RWPE2 (cell line): ENCODE data around the gene CLIC5.

Source experiments
- ATAC-seq: fragments of 200-7000 bp; cut with Tn5 transposase; 3 replicates; pipeline ENCODE4 v1.9.1; 2021; ENCODE audit warnings: low read depth
- DNase-seq: peaks from one replicate; pipeline ENCODE4 v3.0.0-alpha.2; 2020; ENCODE audit warnings: low spot score
- H3K27ac ChIP-seq: fragments of 450-650 bp; 2 replicates; pipeline ENCODE4 v1.5.1; 2017; ENCODE audit warnings: mild to moderate bottlenecking; ENCODE audit not compliant: poor library complexity, severe bottlenecking
- H3K27me3 ChIP-seq: fragments of 250-450 bp; sonication (Bioruptor Pico); 2 replicates; pipeline ENCODE4 v1.5.1; 2021; ENCODE audit warnings: mild to moderate bottlenecking, moderate library complexity; ENCODE audit not compliant: insufficient read depth, poor library complexity, severe bottlenecking
- H3K36me3 ChIP-seq: fragments of 250-450 bp; sonication (Bioruptor Pico); 2 replicates; pipeline ENCODE4 v1.5.1; 2020; ENCODE audit warnings: low read depth, mild to moderate bottlenecking, moderate library complexity
- H3K4me1 ChIP-seq: fragments of 250-450 bp; sonication (Bioruptor Pico); 2 replicates; pipeline ENCODE4 v1.5.1; 2021; ENCODE audit warnings: mild to moderate bottlenecking, moderate library complexity; ENCODE audit not compliant: insufficient read depth, poor library complexity, severe bottlenecking
- H3K4me3 ChIP-seq: fragments of 250-450 bp; sonication (Bioruptor Pico); 2 replicates; pipeline ENCODE4 v1.5.1; 2021; ENCODE audit warnings: mild to moderate bottlenecking, moderate library complexity; ENCODE audit not compliant: severe bottlenecking
- H3K9me3 ChIP-seq: fragments of 250-450 bp; sonication (Bioruptor Pico); 2 replicates; pipeline ENCODE4 v1.5.1; 2021; ENCODE audit warnings: mild to moderate bottlenecking, moderate library complexity; ENCODE audit not compliant: severe bottlenecking
- TF ChIP-seq, protein P1 (sequence below): fragments of 450-650 bp; IDR thresholded peaks from one replicate; pipeline ENCODE4 v1.5.1; 2017; ENCODE audit warnings: mild to moderate bottlenecking, moderate library complexity; ENCODE audit not compliant: poor library complexity, severe bottlenecking

The CLIC5 gene

DNA sequence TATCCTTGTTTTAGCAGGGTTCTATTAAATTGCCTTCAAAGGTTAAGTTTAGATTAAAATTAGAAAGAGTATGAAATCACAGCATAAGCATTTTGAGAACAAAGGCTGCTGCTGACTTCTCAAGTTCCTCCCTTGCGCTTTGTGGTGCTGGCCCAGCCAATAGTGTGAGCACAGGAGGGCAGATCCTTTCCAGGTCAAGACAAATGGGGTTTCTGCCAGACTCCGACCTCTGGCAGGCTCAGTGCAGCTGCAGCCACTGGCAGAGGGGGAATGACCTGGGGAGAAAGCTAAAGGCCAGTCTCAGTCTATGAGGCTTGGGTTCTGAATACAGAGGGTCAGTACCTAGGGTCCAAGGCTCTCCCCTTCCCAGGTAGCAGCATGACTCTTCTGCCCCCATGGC, 27.0 kb downstream of the CLIC5 start:
- DNase-seq (no peak), ATAC-seq (no peak)
- Histone ChIP-seq H3K9me3 (no peaks in the 10 kb centered on the region), H3K27ac (no peak overlapping the region), H3K4me3 (no peak overlapping the region), H3K4me1 (no peaks in the 10 kb centered on the region), H3K27me3 (no peaks in the 10 kb centered on the region), H3K36me3 (no peaks in the 10 kb centered on the region)
- TF ChIP-seq, protein P1, sequence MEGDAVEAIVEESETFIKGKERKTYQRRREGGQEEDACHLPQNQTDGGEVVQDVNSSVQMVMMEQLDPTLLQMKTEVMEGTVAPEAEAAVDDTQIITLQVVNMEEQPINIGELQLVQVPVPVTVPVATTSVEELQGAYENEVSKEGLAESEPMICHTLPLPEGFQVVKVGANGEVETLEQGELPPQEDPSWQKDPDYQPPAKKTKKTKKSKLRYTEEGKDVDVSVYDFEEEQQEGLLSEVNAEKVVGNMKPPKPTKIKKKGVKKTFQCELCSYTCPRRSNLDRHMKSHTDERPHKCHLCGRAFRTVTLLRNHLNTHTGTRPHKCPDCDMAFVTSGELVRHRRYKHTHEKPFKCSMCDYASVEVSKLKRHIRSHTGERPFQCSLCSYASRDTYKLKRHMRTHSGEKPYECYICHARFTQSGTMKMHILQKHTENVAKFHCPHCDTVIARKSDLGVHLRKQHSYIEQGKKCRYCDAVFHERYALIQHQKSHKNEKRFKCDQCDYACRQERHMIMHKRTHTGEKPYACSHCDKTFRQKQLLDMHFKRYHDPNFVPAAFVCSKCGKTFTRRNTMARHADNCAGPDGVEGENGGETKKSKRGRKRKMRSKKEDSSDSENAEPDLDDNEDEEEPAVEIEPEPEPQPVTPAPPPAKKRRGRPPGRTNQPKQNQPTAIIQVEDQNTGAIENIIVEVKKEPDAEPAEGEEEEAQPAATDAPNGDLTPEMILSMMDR, result no peak

DNA sequence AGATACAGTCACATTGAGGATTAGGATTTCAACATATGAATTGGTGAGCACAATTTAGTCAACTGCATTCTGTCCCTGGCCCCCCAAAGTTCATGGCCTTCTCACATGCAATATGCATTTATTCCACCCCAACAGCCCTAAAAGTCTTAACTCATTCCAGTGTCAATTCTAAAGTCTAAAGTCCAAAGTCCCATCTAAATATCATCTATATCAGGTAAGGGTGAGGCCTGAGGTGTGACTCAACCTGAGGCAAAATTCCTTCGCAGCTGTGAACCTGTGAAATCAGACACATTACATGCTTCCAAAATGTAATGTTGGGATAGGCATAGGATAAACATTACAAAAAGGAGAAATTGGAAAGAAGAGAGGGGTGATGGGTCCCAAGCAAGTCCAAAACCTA, 27.8 kb downstream of the CLIC5 start:
- Histone ChIP-seq H3K4me3 (no peak overlapping the region), H3K9me3 (no peaks in the 10 kb centered on the region), H3K36me3 (no peaks in the 10 kb centered on the region), H3K4me1 (no peaks in the 10 kb centered on the region), H3K27ac (no peak overlapping the region), H3K27me3 (no peaks in the 10 kb centered on the region)
- TF ChIP-seq, protein P1, result no peak
- DNase-seq (no peak), ATAC-seq (no peak)

DNA sequence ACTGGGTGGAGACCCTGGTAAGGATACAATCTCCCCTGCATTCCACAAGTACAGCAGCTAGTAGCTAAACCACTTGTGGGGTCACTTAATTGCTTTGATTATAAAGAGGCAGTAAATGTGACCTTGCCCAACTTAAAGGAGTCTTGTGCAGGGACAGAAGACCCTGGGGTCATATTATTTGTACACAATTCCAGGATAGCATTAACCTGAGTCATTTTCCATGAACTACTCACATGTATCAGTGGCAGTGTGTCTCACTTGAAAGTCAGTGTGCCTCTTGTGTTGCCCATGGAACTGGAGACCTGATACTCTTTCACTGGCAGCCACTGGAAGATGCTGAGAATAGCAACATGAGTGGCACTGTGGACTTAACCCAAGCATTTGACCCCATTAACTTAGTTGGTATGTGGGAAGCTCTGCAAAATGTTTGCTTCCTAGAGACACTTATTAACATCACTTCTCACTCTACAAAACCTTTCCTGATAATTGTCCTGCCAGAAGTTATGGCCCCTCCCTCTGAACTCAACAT, 28.9 kb downstream of the CLIC5 start:
- H3K27me3 ChIP-seq, result no peaks in the 10 kb centered on the region
- H3K9me3 ChIP-seq, result no peaks in the 10 kb centered on the region
- TF ChIP-seq, protein P1, result no peak
- ATAC-seq, result no peak
- no peak for DNase-seq
- H3K27ac ChIP-seq, result no peak overlapping the region
- no peaks in the 10 kb centered on the region for H3K4me1 ChIP-seq
- no peak overlapping the region for H3K4me3 ChIP-seq
- no peaks in the 10 kb centered on the region for H3K36me3 ChIP-seq

DNA sequence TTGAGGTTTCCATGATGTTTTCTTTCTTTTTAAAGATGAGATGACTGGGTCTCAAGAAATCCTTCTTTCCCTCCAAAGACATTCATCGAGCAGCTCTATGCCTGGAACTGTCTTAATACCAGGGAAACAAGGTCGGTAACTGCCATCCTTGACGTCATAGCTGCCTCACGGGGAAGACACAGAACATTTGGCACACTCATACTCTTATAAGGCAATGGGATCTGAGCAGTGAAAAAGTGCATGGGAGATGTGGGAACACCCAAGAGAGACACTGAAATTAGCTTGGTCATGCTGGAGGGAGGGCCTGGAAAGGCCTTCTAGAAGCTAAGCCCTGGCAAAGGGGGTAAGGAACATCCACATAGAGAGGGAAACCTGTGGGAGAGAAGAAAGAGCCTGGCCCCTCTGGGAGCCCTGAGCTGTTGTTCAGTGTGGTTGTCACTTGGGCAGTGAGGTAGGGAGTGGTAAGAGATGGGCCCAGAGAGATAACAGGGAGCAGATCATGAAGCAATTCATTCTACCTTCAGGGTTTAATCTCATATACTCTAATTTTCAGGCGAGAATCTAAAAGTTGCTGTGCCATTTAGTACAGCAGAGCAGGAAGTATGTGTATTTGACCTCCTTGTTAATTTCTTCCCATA, 30.8 kb downstream of the CLIC5 start:
- no peaks in the 10 kb centered on the region for H3K27me3 ChIP-seq
- H3K9me3 ChIP-seq, result no peaks in the 10 kb centered on the region
- ATAC-seq (no peak), DNase-seq (no peak)
- no peaks in the 10 kb centered on the region for H3K36me3 ChIP-seq
- H3K4me1 ChIP-seq, result no peaks in the 10 kb centered on the region
- TF ChIP-seq, protein P1, result no peak
- H3K4me3 ChIP-seq, result no peak overlapping the region
- no peak overlapping the region for H3K27ac ChIP-seq

DNA sequence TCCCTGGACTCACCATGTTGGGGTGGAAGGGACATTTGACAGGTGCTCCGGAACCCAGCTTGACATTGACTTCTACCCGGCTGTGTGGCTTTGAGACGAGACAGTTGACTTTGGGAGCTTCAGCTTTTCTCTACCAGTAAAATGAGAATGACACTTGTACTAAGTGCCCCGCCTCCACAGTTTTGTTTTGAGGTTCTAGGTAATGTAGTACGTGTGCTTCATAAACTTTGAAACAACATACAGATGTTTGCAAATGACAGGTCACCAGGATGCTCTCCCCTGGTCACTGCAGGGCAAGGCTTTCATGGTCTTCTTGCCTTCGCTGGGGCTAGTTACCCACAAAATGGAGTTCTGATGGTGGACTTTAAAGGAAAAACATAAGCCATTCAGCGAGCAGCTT, 31.3 kb downstream of the CLIC5 start:
- Histone ChIP-seq H3K36me3 (no peaks in the 10 kb centered on the region), H3K9me3 (no peaks in the 10 kb centered on the region), H3K4me1 (no peaks in the 10 kb centered on the region), H3K27me3 (no peaks in the 10 kb centered on the region), H3K27ac (no peak overlapping the region), H3K4me3 (no peak overlapping the region)
- DNase-seq (no peak), ATAC-seq (no peak)
- TF ChIP-seq, protein P1, result no peak
